ENCODE measurements around the gene PPP1R37.

PPP1R37 gene

DNA sequence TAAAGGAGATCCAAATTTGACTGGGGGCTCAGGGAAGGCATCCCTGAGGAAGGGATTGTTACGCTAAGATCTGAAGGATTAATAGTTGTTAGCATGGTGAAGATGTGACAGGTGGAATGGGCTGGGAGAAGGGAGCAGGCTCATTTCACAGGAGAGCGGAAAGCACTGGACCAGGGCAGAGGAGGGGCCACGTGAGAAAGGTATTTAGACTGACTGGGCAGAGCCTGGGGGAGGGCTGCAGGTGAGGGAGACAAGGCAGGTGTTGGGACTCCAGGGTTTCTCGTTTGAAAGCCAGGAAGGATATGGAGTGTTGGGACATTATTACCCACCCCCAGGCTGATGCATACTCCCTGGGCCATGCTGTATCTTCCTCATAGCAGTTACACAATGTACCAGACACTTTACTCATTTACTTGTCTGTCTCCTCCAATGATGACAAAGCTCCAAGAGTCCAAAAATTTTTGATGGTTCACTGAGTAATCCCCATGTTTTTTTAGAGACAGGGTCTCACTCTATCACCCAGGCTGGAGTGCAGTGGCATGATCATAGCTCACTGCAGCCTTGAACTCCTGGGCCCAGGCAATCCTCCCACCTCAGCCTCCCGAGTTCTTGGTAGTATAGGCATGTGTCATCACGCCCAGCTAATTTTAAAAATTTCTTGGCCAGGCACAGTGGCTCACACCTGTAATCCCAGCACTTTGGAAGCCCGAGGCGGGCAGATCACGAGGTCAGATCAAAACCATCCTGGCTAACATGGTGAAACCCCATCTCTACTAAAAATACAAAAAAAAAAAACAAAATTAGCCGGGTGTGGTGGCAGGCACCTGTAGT is 82.8 kb downstream of the PPP1R37 start:
- no peak for DNase-seq

DNA sequence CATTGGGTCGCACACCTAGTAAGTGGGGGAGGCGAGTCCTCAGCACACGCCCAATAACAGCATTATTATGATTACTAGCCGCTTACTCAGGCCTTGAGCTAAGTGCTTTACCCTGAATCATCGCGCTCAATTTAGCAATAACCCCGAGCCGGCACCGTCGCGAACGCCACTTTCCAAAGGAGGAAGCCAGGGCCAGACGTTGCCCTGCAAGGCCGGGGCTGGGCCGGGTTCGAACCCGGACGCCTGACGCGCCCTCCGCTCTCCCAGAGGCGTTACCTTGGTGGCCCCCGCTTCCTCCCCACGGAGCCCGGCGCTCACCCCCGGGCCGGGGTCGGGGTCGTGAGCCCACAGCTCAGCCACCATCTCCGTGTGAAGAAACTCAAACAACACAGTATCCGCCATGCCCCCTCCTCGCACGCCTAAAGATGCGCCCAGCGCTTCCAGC is 84.9 kb downstream of the PPP1R37 start, which contains the start of gene TRAPPC6A:
Gene TRAPPC6A (minus strand): TSS at position 421 of the 445 bp plus-strand sequence. CDS start 19 bp downstream, at position 402.
- DNase-seq, result peak; percentile 39

DNA sequence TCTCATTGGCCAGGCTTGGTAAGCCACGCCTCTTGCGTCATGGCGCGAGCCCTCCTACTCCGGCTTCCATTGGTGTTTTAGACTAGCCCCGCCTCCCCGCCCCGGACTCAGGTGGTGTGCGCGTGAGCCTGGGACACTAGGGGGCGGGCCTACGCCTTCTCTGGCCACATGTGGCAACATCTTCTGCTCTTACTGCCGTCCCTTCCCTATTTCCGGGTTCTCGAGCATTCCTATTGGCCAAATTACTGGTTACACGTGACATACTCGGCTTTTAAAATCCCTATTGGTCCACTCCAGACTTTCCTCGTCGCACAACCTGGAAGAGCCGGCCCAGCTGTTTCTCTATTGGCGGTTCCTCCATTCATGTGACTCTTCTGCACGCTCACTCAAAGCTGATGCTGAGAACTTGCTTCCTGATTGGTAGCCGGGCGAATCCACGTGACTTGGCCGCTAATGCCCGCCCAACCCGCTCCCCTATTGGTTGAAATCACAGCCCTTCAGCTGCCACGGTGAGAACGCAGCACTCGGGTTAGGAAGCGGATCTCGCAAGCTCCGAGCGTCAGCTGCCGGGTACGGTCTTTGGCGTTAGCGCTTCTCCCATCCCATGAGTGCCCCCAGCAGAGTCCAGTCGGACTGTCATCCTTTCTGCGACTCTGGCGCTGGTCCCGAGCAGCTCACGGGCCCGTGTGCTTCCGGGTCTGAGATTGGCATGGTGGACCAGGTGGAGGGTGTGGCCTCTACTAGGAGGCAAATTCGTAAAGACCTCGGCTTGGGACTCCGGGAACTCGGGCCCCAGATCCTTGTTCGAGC is 85.5 kb downstream of the PPP1R37 start, which contains the start of gene BLOC1S3:
Gene BLOC1S3 (plus strand): TSS at position 523 of the 810 bp plus-strand sequence. CDS start 513 bp downstream, outside the sequence.
- DNase-seq, result peak; percentile 100

DNA sequence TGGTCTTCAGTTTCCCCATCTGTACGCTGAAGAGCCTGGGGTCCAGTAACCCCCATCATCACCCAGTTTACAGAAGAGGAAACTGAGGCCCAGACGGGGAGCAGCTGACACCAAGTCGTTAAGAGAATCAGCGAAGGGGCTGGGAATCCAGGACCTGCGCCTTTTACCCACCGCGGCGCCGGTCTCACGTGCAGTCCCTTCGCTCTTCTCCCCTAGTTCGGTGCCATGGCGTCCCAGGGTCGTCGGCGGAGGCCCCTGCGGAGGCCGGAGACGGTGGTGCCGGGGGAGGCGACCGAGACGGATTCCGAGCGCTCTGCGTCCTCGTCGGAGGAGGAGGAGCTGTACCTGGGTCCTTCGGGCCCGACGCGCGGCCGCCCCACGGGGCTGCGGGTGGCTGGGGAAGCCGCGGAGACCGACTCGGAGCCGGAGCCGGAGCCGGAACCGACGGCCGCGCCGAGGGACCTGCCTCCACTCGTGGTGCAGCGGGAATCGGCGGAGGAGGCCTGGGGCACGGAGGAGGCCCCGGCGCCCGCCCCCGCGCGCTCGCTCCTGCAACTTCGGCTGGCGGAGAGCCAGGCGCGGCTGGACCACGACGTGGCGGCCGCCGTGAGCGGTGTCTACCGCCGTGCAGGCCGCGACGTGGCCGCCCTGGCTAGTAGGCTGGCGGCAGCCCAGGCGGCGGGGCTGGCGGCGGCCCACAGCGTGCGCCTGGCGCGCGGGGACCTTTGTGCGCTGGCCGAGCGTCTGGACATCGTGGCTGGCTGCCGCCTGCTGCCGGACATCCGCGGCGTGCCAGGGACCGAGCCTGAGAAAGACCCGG is 86.3 kb downstream of the PPP1R37 start:
- DNase-seq, result peak; percentile 29

GRCh38 chr19:45179892-45180370 is 87.0 kb downstream of the PPP1R37 start:
- DNase-seq, result no peak

GRCh38 chr19:45180936-45181335 is 88.0 kb downstream of the PPP1R37 start:
- DNase-seq, result no peak

DNA sequence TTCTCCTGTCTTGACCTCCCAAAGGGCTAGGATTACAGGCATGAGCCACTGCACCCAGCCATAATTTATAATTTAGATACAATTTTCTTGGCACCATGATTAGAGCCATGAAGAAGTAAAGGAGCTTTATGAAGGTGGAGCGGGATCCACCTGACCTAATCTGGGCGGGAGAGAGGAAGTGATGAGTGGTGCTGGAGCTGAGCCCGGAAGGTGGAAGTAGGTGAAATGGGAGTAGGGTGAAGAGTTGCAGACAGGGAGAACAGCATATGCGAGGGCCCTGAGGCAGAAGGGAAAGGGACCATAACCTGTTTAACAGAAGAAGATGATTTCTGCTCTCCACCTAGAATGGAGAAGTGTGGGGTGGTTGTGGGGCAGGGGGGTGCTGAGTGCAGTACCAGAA is 89.8 kb downstream of the PPP1R37 start:
- no peak for DNase-seq

GRCh38 chr19:45184115-45184514 is 91.1 kb downstream of the PPP1R37 start:
- no peak for DNase-seq

- no peak for DNase-seq
Observed at GRCh38 chr19:45186509-45187334, 93.7 kb downstream of the PPP1R37 start.

DNA sequence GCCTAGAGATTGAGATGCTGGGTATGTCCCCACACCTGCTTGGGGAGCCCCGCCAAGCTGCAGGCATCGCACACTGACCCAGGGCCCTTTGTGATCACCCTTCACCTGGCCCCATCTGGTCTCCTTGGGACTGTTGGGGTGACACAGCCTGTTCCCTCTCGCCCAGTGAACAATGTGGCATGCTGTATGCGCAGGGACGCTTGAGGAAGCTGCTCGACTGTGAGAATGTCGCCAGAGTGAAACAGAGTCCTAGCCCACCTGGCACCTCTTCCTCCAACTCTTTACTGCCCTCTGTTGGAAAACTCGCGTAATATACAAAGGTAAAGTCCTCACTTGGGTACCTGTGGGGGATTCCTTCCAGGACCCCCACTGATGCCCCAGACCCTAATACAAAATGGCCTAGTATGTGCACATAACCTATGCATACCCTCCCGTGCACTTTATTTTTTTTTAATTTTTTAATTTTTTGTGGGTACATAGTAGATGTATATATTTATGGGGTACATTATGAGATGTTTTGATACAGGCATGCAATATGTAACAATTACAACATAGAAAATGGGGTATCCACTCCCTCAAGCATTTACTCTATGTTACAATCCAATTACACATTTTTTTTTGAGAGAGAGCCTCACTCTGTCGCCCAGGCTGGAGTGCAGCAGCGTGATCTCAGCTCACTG is 94.6 kb downstream of the PPP1R37 start:
- no peak for DNase-seq

GRCh38 chr19:45189971-45190370 is 97.0 kb downstream of the PPP1R37 start:
- DNase-seq, result no peak

GRCh38 chr19:45191375-45191774 is 98.4 kb downstream of the PPP1R37 start:
- DNase-seq, result no peak

DNA sequence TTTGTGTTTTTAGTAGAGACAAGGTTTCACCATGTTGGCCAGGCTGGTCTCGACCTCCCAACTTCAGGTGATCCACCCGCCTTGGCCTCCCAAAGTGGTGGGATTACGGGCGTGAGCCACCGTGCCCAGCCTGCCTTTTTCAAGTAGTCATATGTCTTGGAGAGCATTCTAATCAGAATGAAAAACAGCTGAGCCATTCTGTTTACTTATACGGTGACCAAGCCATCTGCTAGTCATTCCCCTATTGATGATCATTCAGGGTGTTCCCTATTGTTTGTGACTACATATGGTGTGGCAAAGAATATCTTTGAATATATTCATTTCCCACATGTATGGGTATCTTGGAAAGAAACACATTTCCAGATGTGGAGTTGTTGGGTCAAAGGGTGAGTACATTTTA is 102.8 kb downstream of the PPP1R37 start:
- DNase-seq, result no peak
